Muscle layer of duodenum (tissue), 2 donors: ENCODE results near the gene MYOZ1.
"Not testable (repeated sequence)": the region's sequence is repeated elsewhere in the genome, so short reads cannot be mapped to it uniquely, and the experiment has no call there.

Experiments
- H3K27ac ChIP-seq: one replicate; pipeline ENCODE4 v1.7.0; 2013; ENCODE audit warnings: mild to moderate bottlenecking, low read length
- H3K27me3 ChIP-seq: one replicate; pipeline ENCODE4 v1.7.0; 2013; ENCODE audit warnings: low read depth, mild to moderate bottlenecking, control low read depth, low read length
- H3K36me3 ChIP-seq, 2 donors: one replicate each; pipeline ENCODE4 v1.7.0; 2013; ENCODE audit warnings: low read length in 2 of 2, control low read depth in 1 of 2, mild to moderate bottlenecking in 1 of 2; ENCODE audit not compliant: insufficient read depth in 2 of 2, control insufficient read depth in 1 of 2
- H3K4me1 ChIP-seq, 2 donors: one replicate each; pipeline ENCODE4 v1.7.0; 2013; ENCODE audit warnings: low read length in 2 of 2, mild to moderate bottlenecking in 2 of 2, control low read depth in 1 of 2, moderate library complexity in 1 of 2; ENCODE audit not compliant: insufficient read depth in 2 of 2, control insufficient read depth in 1 of 2
- H3K4me3 ChIP-seq, 2 donors: one replicate each; pipeline ENCODE4 v1.7.0; 2013; ENCODE audit warnings: low read length in 2 of 2, low read depth in 1 of 2, mild to moderate bottlenecking in 1 of 2
- H3K9me3 ChIP-seq, 2 donors: one replicate each; pipeline ENCODE4 v1.7.0; 2013; ENCODE audit warnings: low read length in 2 of 2, control low read depth in 1 of 2, mild to moderate bottlenecking in 1 of 2; ENCODE audit not compliant: control insufficient read depth in 1 of 2
- donor health status: healthy.

The MYOZ1 gene, protein sequence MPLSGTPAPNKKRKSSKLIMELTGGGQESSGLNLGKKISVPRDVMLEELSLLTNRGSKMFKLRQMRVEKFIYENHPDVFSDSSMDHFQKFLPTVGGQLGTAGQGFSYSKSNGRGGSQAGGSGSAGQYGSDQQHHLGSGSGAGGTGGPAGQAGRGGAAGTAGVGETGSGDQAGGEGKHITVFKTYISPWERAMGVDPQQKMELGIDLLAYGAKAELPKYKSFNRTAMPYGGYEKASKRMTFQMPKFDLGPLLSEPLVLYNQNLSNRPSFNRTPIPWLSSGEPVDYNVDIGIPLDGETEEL

DNA sequence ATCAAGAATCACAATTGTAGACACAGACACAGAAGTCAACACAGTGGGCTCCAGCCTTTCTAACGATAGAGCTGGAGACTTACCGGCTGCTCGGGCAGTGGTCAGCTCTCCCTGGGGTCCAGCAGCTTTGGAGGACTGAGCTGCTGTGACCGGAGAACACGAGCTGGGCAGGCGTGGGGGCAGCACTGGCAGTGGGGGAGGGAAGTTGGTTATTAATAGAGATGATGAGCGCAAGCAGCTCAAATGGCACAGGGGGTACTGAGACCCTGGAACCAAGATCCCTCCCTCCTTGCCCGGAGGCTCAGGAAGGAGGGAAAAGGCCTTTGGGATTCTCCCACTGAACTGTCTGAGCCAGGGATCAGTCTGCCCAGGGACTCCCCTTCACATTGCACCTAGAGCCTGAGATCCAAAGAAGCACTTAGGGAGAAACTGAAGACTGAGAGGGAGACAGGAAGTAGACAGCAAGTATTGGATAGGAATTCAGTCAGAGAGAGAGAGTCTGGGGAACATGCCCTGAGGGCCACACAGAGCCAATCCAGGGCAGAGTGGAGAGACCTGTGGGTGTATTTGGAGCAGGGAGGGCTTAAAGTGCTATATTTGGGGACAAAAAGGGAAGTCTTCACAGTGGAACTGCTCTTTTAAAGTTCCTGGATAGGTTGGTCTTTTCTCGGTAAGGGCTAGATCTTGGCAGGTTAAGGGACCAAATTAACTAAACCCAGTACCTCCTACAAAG lies at the start of gene MYOZ1:
TSS of gene MYOZ1 (minus strand) at position 147 of the 733 bp plus-strand sequence. CDS start 1,457 bp downstream, outside the sequence.
- Histone ChIP-seq H3K4me1 (no peaks in the 10 kb centered on the region), H3K9me3 (no peaks in the 10 kb centered on the region), H3K27me3 (no peaks in the 10 kb centered on the region), H3K27ac (no peak within 1 kb of the TSS), H3K4me3 (no peak within 1 kb of the TSS), H3K36me3 (no peaks in the 10 kb centered on the region)

DNA sequence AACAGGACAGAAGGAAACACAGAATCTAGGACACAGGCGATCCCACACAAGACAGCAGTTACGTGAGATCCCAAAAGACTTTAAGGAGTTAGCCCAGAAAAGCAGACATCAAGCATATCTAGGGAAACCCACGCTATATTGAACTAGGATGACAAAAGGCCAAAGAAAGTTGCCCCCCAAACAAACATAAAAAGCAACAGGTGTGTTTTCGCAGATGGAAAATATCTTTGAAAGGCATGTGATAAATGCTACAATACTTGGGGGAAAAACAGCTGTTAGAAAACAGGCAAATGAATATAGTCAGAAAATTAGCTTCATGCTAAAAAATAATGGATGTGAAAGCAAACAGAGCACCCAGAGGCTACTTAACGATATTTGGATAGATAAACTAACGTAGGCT lies 49.5 kb upstream of the MYOZ1 start:
- H3K27me3 ChIP-seq, H3K9me3 ChIP-seq, H3K4me1 ChIP-seq: not testable (repeated sequence)

DNA sequence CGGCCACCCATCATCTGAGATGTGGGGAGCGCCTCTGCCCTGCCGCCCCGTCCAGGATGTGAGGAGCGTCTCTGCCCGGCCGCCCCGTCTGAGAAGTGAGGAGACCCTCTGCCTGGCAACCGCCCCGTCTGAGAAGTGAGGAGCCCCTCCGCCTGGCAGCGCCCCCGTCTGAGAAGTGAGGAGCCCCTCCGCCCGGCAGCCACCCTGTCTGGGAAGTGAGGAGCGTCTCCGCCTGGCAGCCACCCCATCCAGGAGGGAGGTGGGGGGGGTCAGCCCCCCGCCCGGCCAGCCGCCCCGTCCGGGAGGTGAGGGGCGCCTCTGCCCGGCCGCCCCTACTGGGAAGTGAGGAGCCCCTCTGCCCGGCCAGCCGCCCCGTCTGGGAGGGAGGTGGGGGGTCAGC lies 48.3 kb upstream of the MYOZ1 start:
- H3K27ac ChIP-seq, H3K4me3 ChIP-seq, H3K36me3 ChIP-seq, H3K27me3 ChIP-seq, H3K4me1 ChIP-seq, H3K9me3 ChIP-seq: not testable (repeated sequence)

More for the DNA sequence above, 49.5 kb upstream of the MYOZ1 start:
- not testable (repeated sequence) for H3K27ac ChIP-seq, H3K4me3 ChIP-seq, H3K36me3 ChIP-seq

DNA sequence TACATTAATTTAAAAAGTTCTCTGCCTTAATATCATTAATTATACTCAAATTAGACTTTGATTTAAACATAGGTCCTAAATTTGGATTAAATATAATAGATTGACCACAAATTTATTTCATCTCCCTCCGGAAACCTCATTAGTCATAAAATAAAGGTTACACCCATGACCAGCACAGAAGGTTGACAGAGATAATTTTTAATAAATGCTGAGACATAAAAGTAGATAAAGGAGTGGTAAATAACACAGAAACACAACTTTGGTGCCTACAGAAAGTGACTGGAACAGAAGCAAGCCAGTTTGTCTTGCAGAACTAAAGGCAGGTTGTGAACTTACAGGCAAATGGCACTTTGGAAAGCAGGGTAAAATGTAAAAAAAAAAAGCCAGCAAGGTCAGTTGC lies 46.4 kb upstream of the MYOZ1 start:
- H3K36me3 ChIP-seq, H3K9me3 ChIP-seq, H3K27ac ChIP-seq, H3K4me1 ChIP-seq, H3K4me3 ChIP-seq, H3K27me3 ChIP-seq: not testable (repeated sequence)

DNA sequence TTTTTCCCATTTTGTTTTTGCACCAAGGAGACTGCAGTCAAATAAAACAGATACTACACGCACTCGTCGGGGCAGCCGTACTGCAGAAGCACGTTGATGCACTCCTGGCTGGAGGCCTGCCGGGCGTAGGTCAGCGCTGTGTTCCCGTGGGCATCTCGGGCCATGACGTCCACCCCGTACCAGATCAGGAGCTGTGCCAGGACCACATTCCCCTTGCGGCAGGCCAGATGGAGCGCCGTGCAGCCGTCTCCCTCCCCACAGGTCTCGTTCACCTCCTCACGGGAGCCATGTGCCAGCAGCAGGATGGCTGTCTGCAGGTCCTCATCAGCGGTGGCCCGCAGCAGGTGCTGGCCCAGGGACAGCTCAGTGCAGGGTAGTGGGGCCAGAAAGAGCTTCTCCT lies 33.3 kb upstream of the MYOZ1 start:
- not testable (repeated sequence) for H3K4me3 ChIP-seq, H3K9me3 ChIP-seq, H3K27me3 ChIP-seq, H3K36me3 ChIP-seq, H3K4me1 ChIP-seq, H3K27ac ChIP-seq

DNA sequence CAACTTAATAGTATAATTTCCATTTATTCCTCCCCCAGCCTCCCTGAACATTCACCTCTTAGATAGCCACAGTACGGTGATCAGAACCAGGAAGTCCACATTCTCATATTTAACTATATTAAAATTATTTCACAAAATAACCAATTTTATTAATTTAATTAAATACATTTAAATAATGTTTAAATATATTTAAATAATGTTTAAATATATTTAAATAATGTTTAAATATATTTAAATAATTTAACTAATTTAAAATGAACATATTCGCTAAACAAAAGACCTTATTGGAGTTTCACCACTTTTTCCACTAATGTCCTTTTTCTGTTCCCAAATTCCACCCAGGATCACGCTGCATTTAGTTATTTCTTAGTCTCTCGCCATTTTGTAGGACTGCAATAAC lies 27.1 kb upstream of the MYOZ1 start:
- H3K36me3 ChIP-seq, H3K27me3 ChIP-seq, H3K4me3 ChIP-seq, H3K27ac ChIP-seq, H3K4me1 ChIP-seq, H3K9me3 ChIP-seq: not testable (repeated sequence)

DNA sequence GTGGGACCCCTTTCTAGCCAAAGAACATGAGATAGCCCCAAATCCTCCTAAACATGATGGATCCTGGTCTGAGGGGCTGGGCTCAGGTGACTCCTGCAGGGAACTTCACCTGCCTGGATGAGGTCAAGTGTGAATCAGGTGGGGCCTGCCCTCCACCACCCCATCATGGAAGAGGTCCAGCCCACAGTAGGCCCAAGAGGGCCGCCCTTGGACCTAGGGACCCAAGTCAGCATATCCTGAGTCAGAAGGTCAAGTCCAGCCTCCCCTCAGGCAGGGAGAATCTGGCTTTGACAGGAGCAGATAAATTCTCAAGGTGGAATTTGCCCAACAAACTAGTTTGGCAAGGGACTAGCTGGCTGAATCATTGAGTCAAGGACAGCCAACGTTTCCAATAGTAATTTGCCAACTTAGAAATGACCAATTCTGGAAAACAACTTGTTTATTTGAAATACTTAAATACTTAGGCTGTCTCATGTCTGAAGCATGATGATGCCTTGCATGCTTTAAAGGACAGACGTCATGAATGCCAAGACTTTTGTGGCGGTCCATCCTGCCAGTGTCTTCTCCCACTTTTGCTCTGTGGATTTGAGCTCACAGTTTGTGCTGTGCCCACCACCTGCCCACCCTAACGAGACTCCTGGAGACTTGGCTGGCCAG lies 25.0 kb upstream of the MYOZ1 start:
- not testable (repeated sequence) for H3K27ac ChIP-seq, H3K4me1 ChIP-seq

DNA sequence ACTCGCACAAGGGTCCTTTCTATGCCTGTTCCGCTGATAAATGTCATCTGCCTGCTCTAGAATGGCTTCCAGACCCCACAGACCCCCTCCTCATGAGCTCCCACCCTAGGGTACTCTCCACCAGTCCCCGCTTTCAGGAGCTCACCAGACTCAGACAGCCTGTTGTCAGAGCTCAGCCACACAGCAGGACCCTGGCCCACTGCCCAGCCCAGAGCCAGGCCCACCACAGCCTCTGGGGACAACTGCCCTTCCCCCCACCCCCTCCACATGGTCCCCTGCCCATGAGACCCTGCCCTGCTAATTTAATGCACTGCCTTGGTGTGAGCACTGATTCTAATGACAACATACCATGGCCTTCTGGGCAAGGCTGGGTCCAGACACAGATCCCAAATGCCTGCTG lies 24.3 kb upstream of the MYOZ1 start:
- not testable (repeated sequence) for H3K9me3 ChIP-seq, H3K4me1 ChIP-seq, H3K36me3 ChIP-seq, H3K4me3 ChIP-seq, H3K27ac ChIP-seq, H3K27me3 ChIP-seq

More for the DNA sequence above, 25.0 kb upstream of the MYOZ1 start:
- H3K36me3 ChIP-seq, H3K27me3 ChIP-seq, H3K9me3 ChIP-seq, H3K4me3 ChIP-seq: not testable (repeated sequence)

DNA sequence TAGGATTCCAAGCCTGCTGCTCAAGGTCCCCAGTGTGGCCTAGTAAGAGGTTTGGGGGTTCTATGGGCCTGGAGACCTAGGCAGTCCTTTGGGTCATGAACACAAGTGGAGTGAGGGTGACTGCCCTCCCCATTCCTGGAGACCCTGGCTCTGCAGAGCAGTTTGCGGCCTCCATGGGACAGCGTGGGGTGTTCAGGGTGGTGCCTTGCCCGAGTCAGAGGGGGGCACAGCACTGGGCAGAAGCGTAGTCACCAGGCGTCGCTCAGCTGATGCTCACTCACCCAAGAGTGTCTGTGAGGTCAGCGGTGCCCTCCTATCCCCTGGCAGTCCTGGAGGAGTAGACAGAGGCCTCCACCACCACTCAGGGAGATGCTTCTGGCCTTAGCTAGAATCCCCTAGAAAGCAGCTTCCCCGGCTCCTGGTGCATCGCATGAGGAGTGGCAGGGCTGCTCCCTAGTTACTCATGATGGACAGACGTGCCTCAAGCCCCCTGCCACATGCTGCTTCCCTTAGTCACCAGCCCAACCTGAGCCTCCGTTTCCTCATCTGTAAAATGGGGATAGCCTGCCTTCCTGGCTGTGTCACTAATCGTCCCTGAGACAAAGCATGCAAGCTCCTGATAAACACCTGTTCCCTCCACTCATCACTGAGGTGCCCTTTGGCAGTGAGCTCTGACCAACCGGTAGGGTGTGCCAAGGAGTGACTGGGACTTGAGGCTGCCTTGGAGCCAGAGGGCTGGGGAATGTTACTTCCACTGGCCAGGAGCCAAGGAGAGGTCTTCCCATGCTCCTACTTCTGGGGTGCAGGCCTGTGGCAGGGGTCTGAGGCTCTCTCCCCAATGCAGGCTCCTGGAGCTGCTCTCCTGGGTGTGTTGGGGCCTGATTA lies 23.1 kb upstream of the MYOZ1 start:
- H3K36me3 ChIP-seq, H3K9me3 ChIP-seq, H3K4me3 ChIP-seq, H3K27ac ChIP-seq, H3K4me1 ChIP-seq, H3K27me3 ChIP-seq: not testable (repeated sequence)

DNA sequence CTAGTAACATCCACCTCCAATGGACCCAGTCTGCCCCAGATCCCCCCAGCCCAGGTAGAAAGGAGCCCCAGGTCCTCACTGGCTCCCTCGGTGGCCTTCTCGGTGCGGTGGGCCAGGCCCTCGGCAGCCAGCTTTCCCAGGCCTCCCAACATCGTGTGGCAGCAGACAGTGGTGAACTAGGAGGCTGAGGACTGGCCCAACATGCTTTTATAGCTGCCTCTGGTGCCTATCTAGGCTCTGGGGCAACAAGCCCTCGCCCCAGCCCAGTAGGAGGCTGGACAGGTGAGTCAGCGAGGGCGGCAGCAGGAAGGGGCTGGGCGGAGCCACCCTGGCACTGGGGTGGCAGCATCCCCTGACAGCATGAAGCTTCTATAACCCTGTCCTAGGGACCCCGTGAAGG lies 22.3 kb upstream of the MYOZ1 start:
- H3K9me3 ChIP-seq = not testable (repeated sequence)

DNA sequence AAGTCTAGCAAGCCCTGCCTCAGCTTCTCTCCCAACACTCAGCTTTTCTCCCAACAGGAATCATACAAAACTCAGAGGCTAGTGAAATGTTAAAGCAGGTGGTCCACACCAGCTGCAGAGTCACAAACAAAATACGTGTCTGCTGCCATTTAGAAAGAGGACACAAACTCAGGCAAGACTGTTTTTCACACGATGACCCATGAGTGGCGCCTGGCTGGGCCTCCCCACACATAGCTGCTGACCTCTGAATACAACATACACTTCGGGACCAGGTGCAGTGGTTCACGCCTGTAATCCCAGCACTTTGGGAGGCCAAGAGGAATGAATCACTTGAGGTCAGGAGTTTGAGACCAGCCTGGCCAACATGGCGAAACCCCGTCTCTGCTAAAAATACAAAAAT lies 21.4 kb upstream of the MYOZ1 start:
- H3K27me3 ChIP-seq, H3K36me3 ChIP-seq, H3K4me3 ChIP-seq, H3K9me3 ChIP-seq, H3K4me1 ChIP-seq, H3K27ac ChIP-seq: not testable (repeated sequence)

More for the DNA sequence above, 22.3 kb upstream of the MYOZ1 start:
- not testable (repeated sequence) for H3K27ac ChIP-seq, H3K36me3 ChIP-seq, H3K4me3 ChIP-seq, H3K27me3 ChIP-seq, H3K4me1 ChIP-seq
